Kidney (tissue), 14 donors: ENCODE results near the gene SMYD3. TPM values are rescaled to one million over a fixed set of nuclear protein-coding genes. Genes with fewer than 3 reads are reported as not detected.

Experiments
- DNase-seq, 5 donors: peaks; one replicate each; pipeline ENCODE4 v3.0.0-alpha.2; 2013 to 2020
- FAIRE-seq: peaks from 2 replicates; lab custom pipeline; 2012; peaks lifted over from hg19 to GRCh38; lab: Jason Lieb, UNC
- H3K27ac ChIP-seq, 2 donors: one replicate each; pipeline ENCODE4 v1.7.0; 2013; ENCODE audit warnings: low read depth in 2 of 2, low read length in 2 of 2, inconsistent platforms in 1 of 2
- H3K27me3 ChIP-seq: one replicate; pipeline ENCODE4 v1.7.1; 2013; ENCODE audit warnings: low read length, inconsistent platforms; ENCODE audit not compliant: control insufficient read depth, insufficient read depth
- H3K36me3 ChIP-seq, 3 donors: one replicate each; pipeline versions ENCODE4 v1.7.0 to v1.7.1; 2013; ENCODE audit warnings: low read length in 3 of 3, control low read depth in 1 of 3, inconsistent platforms in 1 of 3; ENCODE audit not compliant: insufficient read depth in 3 of 3, control insufficient read depth in 2 of 3
- H3K4me1 ChIP-seq, 3 donors: one replicate each; pipeline versions ENCODE4 v1.7.0 to v1.7.1; 2013; ENCODE audit warnings: low read length in 3 of 3, inconsistent platforms in 1 of 3, low read depth in 1 of 3; ENCODE audit not compliant: control insufficient read depth in 2 of 3, insufficient read depth in 2 of 3
- H3K4me3 ChIP-seq, 3 donors: one replicate each; pipeline versions ENCODE4 v1.7.0 to v1.8.1; 2013; ENCODE audit warnings: low read length in 3 of 3, control low read depth in 1 of 3, inconsistent platforms in 1 of 3
- H3K9ac ChIP-seq, 3 donors: one replicate each; pipeline versions ENCODE4 v1.7.0 to v1.7.1; 2013; ENCODE audit warnings: low read length in 3 of 3, control low read depth in 1 of 3, inconsistent platforms in 1 of 3
- H3K9me3 ChIP-seq, 3 donors: one replicate each; pipeline versions ENCODE4 v1.7.0 to v1.7.1; 2013; ENCODE audit warnings: low read length in 3 of 3, control low read depth in 1 of 3, inconsistent platforms in 1 of 3; ENCODE audit not compliant: control insufficient read depth in 2 of 3, insufficient read depth in 1 of 3
- CTCF ChIP-seq: IDR thresholded peaks from 3 replicates; pipeline ENCODE4 v1.5.1; 2012; ENCODE audit warnings: mild to moderate bottlenecking, moderate library complexity, borderline replicate concordance; ENCODE audit not compliant: insufficient read depth; ENCODE audit errors: extremely low read depth
- intact Hi-C: fragments of 100-400 bp; cut with DNase I; formaldehyde crosslinking; loops from one replicate; pipeline ENCODE4 v1.11.1; 2022
- polyA plus RNA-seq: library from polyadenylated mRNA; stranded (reverse); fragments of 350-450 nt; fragmentation: Illumina TruSeq; extraction: RNeasy Lipid Tissue Mini Kit (QIAGEN cat#74804); gene quantifications from one replicate; pipeline ENCODE4 v1.2.3, GENCODE V29; 2014; ENCODE audit warnings: low read depth, low replicate concordance; ENCODE audit not compliant: insufficient read depth
- total RNA-seq: library from RNA; stranded (reverse); fragmentation: NEBNext Ultra II Directional; extraction: Animal tissue kit (Norgen Biotek cat#: 25700); gene quantifications from one replicate; pipeline ENCODE4 v1.2.1, GENCODE V29; 2021
- donor health status: control.
- donor health status: control.
- donor health status: control.
- donor health status: control.
- donor health status: control.
- donor health status: DM: yes; HTN: yes; CAD: no.
- donor health status: Normal renal cell carcinoma (clear cell type).

SMYD3 gene
- total and polyA plus RNA-seq, 2 donors from 2014 or later: 23.3 to 23.9 TPM

DNA sequence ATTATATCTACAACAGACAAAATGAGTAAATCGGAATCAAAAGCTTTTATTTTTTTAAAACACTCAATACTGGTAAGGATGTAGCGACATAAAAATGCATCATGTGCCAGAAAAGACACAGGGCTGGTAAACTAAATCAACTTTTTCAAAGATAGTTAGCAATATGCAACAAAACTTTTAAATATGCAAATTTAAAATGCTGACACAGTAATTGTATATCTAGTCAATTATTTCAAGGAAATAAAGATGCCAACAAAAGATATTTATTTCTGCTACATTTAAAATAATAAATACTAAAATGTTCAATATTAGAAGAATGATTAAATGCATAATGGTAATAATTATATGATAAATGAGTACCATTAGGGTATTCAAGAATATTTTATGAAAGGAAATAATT, 295.1 kb downstream of the SMYD3 start:
- no peaks in the 10 kb centered on the region for H3K36me3 ChIP-seq
- H3K9me3 ChIP-seq: no peaks in the 10 kb centered on the region
- TF ChIP-seq CTCF: no peak
- no peak overlapping the region for H3K4me3 ChIP-seq
- H3K27ac ChIP-seq: no peak overlapping the region
- intact Hi-C loops: no loop called here
- FAIRE-seq: no peak
- H3K9ac ChIP-seq: no peak overlapping the region
- DNase-seq: no peak
- no peaks in the 10 kb centered on the region for H3K27me3 ChIP-seq
- no peaks in the 10 kb centered on the region for H3K4me1 ChIP-seq

- no peak for TF ChIP-seq CTCF
- H3K27me3 ChIP-seq: no peaks in the 10 kb centered on the region
- no peak overlapping the region for H3K9ac ChIP-seq
- no peak overlapping the region for H3K27ac ChIP-seq
- H3K36me3 ChIP-seq: no peaks in the 10 kb centered on the region
- H3K9me3 ChIP-seq: no peaks in the 10 kb centered on the region
- H3K4me3 ChIP-seq: no peak overlapping the region
- FAIRE-seq: no peak
- intact Hi-C loops: no loop called here
- no peaks in the 10 kb centered on the region for H3K4me1 ChIP-seq
- DNase-seq: no peak
Observed at GRCh38 chr1:246210756-246211155, 296.3 kb downstream of the SMYD3 start.

- Histone ChIP-seq H3K4me1 (no peaks in the 10 kb centered on the region), H3K9ac (no peak overlapping the region), H3K9me3 (no peaks in the 10 kb centered on the region), H3K27ac (no peak overlapping the region), H3K36me3 (no peaks in the 10 kb centered on the region), H3K27me3 (no peaks in the 10 kb centered on the region), H3K4me3 (no peak overlapping the region)
- no peak for TF ChIP-seq CTCF
- FAIRE-seq (no peak), DNase-seq (no peak)
- intact Hi-C loops: no loop called here
Observed at GRCh38 chr1:246208105-246208504, 299.0 kb downstream of the SMYD3 start.

- FAIRE-seq: no peak
Observed at GRCh38 chr1:246203180-246203579, 303.9 kb downstream of the SMYD3 start.

More at GRCh38 chr1:246203180-246203579, 303.9 kb downstream of the SMYD3 start:
- Histone ChIP-seq H3K9me3 (no peaks in the 10 kb centered on the region), H3K9ac (no peak overlapping the region), H3K27ac (no peak overlapping the region), H3K27me3 (no peaks in the 10 kb centered on the region), H3K4me3 (no peak overlapping the region), H3K36me3 (no peaks in the 10 kb centered on the region), H3K4me1 (peaks cover 0 to 2% (median 0%) of the 10 kb centered on the region in 3 donors)
- DNase-seq: no peak
- TF ChIP-seq CTCF: no peak
- intact Hi-C loops: no loop called here
